ENCODE data around the gene MMP17. TPM values are rescaled to one million over a fixed set of nuclear protein-coding genes. Genes with fewer than 3 reads are reported as not detected.

The MMP17 gene
- total RNA-seq, 4 donors from 2014 or later, result 2.6 to 23.6 (median 12.4) TPM

DNA sequence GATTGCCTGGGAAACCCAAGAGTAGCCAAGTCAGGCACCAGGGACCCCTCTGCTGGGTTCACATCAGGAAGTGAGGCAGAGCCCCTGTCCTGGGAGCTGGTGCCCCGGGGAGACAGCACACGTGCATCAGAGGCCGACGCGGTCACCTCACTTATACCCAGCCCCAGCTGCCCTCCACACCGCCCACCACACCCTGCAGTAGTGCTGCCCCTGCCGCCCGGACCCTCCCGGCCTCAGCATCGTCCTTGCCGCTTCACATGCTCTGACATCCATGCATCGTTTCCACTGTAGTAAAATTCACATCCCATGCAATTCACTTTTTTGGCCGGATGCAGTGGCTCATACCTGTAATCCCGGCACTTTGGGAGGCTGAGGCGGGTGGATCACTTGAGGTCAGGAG, 14.0 kb downstream of the MMP17 start:
- no peaks in the 10 kb centered on the region for H3K9me3 ChIP-seq
- no peak overlapping the region for H3K27ac ChIP-seq
- DNase-seq, result no peak
- no peak overlapping the region for H3K4me3 ChIP-seq
- 85 to 98% methylated on average over 12 to 15 of the region's 15 CpGs for WGBS, 2 donors (ENCODE audit: low coverage in 1 of 2)
- no peaks in the 10 kb centered on the region for H3K4me1 ChIP-seq
- no peaks in the 10 kb centered on the region for H3K36me3 ChIP-seq
- no peaks in the 10 kb centered on the region for H3K27me3 ChIP-seq
- TF ChIP-seq EP300 (IDR thresholded peaks at IDR 0.05; ENCODE audit: low read depth) (no peak), POLR2AphosphoS5 (IDR thresholded peaks at IDR 0.05) (no peak), POLR2A (IDR thresholded peaks at IDR 0.05) (no peak)
- TF ChIP-seq, protein P1, sequence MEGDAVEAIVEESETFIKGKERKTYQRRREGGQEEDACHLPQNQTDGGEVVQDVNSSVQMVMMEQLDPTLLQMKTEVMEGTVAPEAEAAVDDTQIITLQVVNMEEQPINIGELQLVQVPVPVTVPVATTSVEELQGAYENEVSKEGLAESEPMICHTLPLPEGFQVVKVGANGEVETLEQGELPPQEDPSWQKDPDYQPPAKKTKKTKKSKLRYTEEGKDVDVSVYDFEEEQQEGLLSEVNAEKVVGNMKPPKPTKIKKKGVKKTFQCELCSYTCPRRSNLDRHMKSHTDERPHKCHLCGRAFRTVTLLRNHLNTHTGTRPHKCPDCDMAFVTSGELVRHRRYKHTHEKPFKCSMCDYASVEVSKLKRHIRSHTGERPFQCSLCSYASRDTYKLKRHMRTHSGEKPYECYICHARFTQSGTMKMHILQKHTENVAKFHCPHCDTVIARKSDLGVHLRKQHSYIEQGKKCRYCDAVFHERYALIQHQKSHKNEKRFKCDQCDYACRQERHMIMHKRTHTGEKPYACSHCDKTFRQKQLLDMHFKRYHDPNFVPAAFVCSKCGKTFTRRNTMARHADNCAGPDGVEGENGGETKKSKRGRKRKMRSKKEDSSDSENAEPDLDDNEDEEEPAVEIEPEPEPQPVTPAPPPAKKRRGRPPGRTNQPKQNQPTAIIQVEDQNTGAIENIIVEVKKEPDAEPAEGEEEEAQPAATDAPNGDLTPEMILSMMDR (IDR thresholded peaks at IDR 0.05), result no peak
- in situ Hi-C loops (cut with MboI; ENCODE audit: low pct_ligation_motif_present in 1 of 4, low pct_unique_long_range_greater_than_20kb in 1 of 4, low sequenced_read_pairs in 3 of 4), result no loop called here
- intact Hi-C loops (cut with DNase I; ENCODE audit: low total_unique reads), result no loop called here

DNA sequence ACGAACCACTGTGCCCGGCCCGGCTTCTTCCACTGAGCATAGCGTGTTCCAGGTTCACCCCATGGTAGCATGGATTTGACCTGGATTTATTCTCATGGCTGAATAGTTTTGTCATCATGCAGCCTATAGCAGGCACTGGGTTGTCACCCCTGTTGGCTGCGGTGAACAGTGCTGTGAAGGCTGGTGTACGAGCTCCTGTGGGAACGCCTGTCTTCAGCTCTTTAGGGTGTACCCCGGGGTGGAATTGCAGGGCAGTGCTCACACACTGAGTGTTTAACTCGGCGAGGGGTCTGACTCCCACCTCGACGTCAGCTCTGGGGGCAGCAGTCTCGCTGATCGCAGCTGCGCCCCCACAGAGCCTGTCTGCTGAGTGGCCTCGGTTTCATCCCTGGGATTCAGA, 15.3 kb downstream of the MMP17 start:
- Histone ChIP-seq H3K4me1 (no peaks in the 10 kb centered on the region), H3K27me3 (no peaks in the 10 kb centered on the region), H3K27ac (no peak overlapping the region), H3K9me3 (no peaks in the 10 kb centered on the region), H3K36me3 (no peaks in the 10 kb centered on the region), H3K4me3 (no peak overlapping the region)
- TF ChIP-seq POLR2AphosphoS5 (IDR thresholded peaks at IDR 0.05) (no peak), EP300 (IDR thresholded peaks at IDR 0.05; ENCODE audit: low read depth) (no peak), POLR2A (IDR thresholded peaks at IDR 0.05) (no peak)
- TF ChIP-seq, protein P1 (IDR thresholded peaks at IDR 0.05), result no peak
- 89% methylated on average over 7 of the region's 16 CpGs; no CpG with 5 or more reads in 1 of the 2 donors for WGBS, 2 donors (ENCODE audit: low coverage in 1 of 2)
- DNase-seq, result no peak
- intact Hi-C loops (cut with DNase I; ENCODE audit: low total_unique reads) (no loop called here), in situ Hi-C loops (cut with MboI; ENCODE audit: low pct_ligation_motif_present in 1 of 4, low pct_unique_long_range_greater_than_20kb in 1 of 4, low sequenced_read_pairs in 3 of 4) (no loop called here)

DNA sequence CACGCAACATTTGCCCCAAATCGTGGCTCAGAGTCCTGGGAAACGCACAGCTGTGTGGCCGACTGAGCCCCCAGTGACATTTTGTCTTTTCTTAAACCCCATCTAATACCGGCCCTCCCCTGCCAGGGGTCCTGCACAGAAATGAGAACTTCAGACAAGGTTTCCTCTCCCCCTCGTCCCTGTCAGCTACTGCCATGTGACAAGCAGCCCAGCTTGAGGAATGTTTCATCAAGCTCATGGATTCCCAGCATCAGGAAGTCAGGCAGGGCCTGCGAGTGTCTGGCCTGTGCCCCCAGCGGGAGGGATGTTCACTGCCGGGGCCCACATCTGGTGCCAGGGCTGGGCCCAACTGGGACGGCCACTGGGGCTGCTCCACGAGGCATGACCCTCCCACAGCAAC, 15.9 kb downstream of the MMP17 start:
- in situ Hi-C loops (cut with MboI; ENCODE audit: low pct_ligation_motif_present in 1 of 4, low pct_unique_long_range_greater_than_20kb in 1 of 4, low sequenced_read_pairs in 3 of 4), result no loop called here

DNA sequence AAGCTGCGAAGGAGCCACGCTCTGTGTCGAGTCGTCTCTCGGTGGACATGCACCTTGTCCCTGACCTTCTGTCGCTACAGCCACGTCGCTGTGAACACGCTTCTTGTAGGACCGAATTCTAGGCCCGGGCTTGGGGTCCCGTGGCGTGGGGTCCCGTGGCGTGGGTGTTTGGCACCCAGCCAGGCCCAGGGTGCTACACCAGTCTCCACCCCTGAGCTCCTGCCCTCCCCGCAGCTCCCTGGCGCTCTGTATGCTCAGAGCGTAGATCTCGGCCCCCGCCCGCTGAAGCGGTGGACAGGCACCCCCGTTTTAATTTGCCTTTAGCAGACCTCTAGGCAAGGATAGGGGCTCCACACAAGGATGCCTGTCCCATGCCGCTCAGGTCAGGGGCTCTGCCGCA, 16.5 kb downstream of the MMP17 start:
- 92% methylated on average over 25 of the region's 25 CpGs; no CpG with 5 or more reads in 1 of the 2 donors for WGBS, 2 donors (ENCODE audit: low coverage in 1 of 2)
- Histone ChIP-seq H3K36me3 (no peaks in the 10 kb centered on the region), H3K9me3 (no peaks in the 10 kb centered on the region), H3K4me1 (no peaks in the 10 kb centered on the region), H3K4me3 (no peak overlapping the region), H3K27ac (no peak overlapping the region), H3K27me3 (no peaks in the 10 kb centered on the region)
- in situ Hi-C loops (cut with MboI; ENCODE audit: low pct_ligation_motif_present in 1 of 4, low pct_unique_long_range_greater_than_20kb in 1 of 4, low sequenced_read_pairs in 3 of 4) (no loop called here), intact Hi-C loops (cut with DNase I; ENCODE audit: low total_unique reads) (no loop called here)
- TF ChIP-seq POLR2A (IDR thresholded peaks at IDR 0.05), result no peak
- no peak for TF ChIP-seq EP300 (IDR thresholded peaks at IDR 0.05; ENCODE audit: low read depth)
- TF ChIP-seq, protein P1 (IDR thresholded peaks at IDR 0.05), result no peak
- no peak for TF ChIP-seq POLR2AphosphoS5 (IDR thresholded peaks at IDR 0.05)
- no peak for DNase-seq

More for the DNA sequence above, 15.9 kb downstream of the MMP17 start:
- TF ChIP-seq, protein P1 (IDR thresholded peaks at IDR 0.05), result no peak
- TF ChIP-seq POLR2A (IDR thresholded peaks at IDR 0.05) (no peak), EP300 (IDR thresholded peaks at IDR 0.05; ENCODE audit: low read depth) (no peak)
- WGBS, 2 donors (ENCODE audit: low coverage in 1 of 2), result 96 to 100% methylated on average over 3 to 7 of the region's 11 CpGs
- DNase-seq, result no peak
- H3K4me3 ChIP-seq, result no peak overlapping the region
- H3K27ac ChIP-seq, result no peak overlapping the region
- no peaks in the 10 kb centered on the region for H3K36me3 ChIP-seq
- intact Hi-C loops (cut with DNase I; ENCODE audit: low total_unique reads), result no loop called here
- H3K27me3 ChIP-seq, result no peaks in the 10 kb centered on the region
- H3K9me3 ChIP-seq, result no peaks in the 10 kb centered on the region
- H3K4me1 ChIP-seq, result no peaks in the 10 kb centered on the region
